ENCODE measurements around the gene GRIK4. TPM values are rescaled to one million over a fixed set of nuclear protein-coding genes. Genes with fewer than 3 reads are reported as not detected.

Gene GRIK4
- total RNA-seq, 6 experiments from 2014 or later: 0.07 to 0.11 TPM; not detected in 4

GRCh38 chr11:120694726-120695125 lies 183.2 kb downstream of the GRIK4 start:
- Histone ChIP-seq H3K4me3 (no peak overlapping the region), H3K9me3 (no peaks in the 10 kb centered on the region), H3K36me3 (no peaks in the 10 kb centered on the region), H3K27ac (no peak overlapping the region), H3K4me1 (no peaks in the 10 kb centered on the region), H3K27me3 (no peaks in the 10 kb centered on the region)
- WGBS (ENCODE audit: insufficient coverage, low coverage, low lambda C conversion rate, missing lambda C conversion rate): 65% methylated on average over 3 of the region's 4 CpGs
- ATAC-seq: no peak
- TF ChIP-seq CTCF (IDR thresholded peaks at IDR 0.05): no peak
- TF ChIP-seq POLR2A (IDR thresholded peaks at IDR 0.05): no peak
- DNase-seq: no peak
- intact Hi-C loops (cut with DNase I): no loop called here

- Histone ChIP-seq H3K9me3 (no peaks in the 10 kb centered on the region), H3K4me3 (no peak overlapping the region), H3K4me1 (no peaks in the 10 kb centered on the region), H3K27ac (no peak overlapping the region), H3K27me3 (no peaks in the 10 kb centered on the region), H3K36me3 (no peaks in the 10 kb centered on the region)
- no peak for TF ChIP-seq POLR2A (IDR thresholded peaks at IDR 0.05)
- 100% methylated on average over 1 of the region's 8 CpGs for WGBS (ENCODE audit: insufficient coverage, low coverage, low lambda C conversion rate, missing lambda C conversion rate)
- intact Hi-C loops (cut with DNase I): no loop called here
- ATAC-seq: no peak
- no peak for DNase-seq
Observed at GRCh38 chr11:120695426-120695825, 183.9 kb downstream of the GRIK4 start.

GRCh38 chr11:120695939-120696338 lies 184.4 kb downstream of the GRIK4 start:
- H3K4me3 ChIP-seq: no peak overlapping the region
- H3K4me1 ChIP-seq: no peaks in the 10 kb centered on the region
- no peak overlapping the region for H3K27ac ChIP-seq
- no peaks in the 10 kb centered on the region for H3K27me3 ChIP-seq
- H3K36me3 ChIP-seq: no peaks in the 10 kb centered on the region
- intact Hi-C loops (cut with DNase I): no loop called here
- DNase-seq: no peak
- H3K9me3 ChIP-seq: no peaks in the 10 kb centered on the region
- TF ChIP-seq CTCF (IDR thresholded peaks at IDR 0.05) (no peak), POLR2A (IDR thresholded peaks at IDR 0.05) (no peak)
- WGBS (ENCODE audit: insufficient coverage, low coverage, low lambda C conversion rate, missing lambda C conversion rate): no CpG with 5 or more reads among the region's 5 CpGs
- ATAC-seq: no peak

GRCh38 chr11:120696597-120697218 lies 185.2 kb downstream of the GRIK4 start:
- Histone ChIP-seq H3K9me3 (no peaks in the 10 kb centered on the region), H3K4me1 (no peaks in the 10 kb centered on the region), H3K27me3 (no peaks in the 10 kb centered on the region), H3K36me3 (no peaks in the 10 kb centered on the region), H3K27ac (no peak overlapping the region), H3K4me3 (no peak overlapping the region)
- no peak for DNase-seq
- intact Hi-C loops (cut with DNase I): no loop called here
- 83% methylated on average over 6 of the region's 11 CpGs for WGBS (ENCODE audit: insufficient coverage, low coverage, low lambda C conversion rate, missing lambda C conversion rate)
- TF ChIP-seq POLR2A (IDR thresholded peaks at IDR 0.05) (no peak), CTCF (IDR thresholded peaks at IDR 0.05) (no peak)
- ATAC-seq: no peak

GRCh38 chr11:120698918-120699317 lies 187.4 kb downstream of the GRIK4 start:
- no peak overlapping the region for H3K27ac ChIP-seq
- no peaks in the 10 kb centered on the region for H3K27me3 ChIP-seq
- H3K4me3 ChIP-seq: no peak overlapping the region
- intact Hi-C loops (cut with DNase I): no loop called here
- H3K4me1 ChIP-seq: no peaks in the 10 kb centered on the region
- DNase-seq (no peak), ATAC-seq (no peak)
- TF ChIP-seq CTCF (IDR thresholded peaks at IDR 0.05) (no peak), POLR2A (IDR thresholded peaks at IDR 0.05) (no peak)
- H3K9me3 ChIP-seq: no peaks in the 10 kb centered on the region
- 70% methylated on average over 4 of the region's 6 CpGs for WGBS (ENCODE audit: insufficient coverage, low coverage, low lambda C conversion rate, missing lambda C conversion rate)
- no peaks in the 10 kb centered on the region for H3K36me3 ChIP-seq
